ENCODE data around the gene SPAST. TPM values are rescaled to one million over a fixed set of nuclear protein-coding genes. Genes with fewer than 3 reads are reported as not detected.

SPAST gene
- total and polyA plus RNA-seq, 9 of the 15 experiments (the other 6 are each of a cell fraction or from before 2014, with no cell fraction given), result 7.4 to 37.0 (median 19.0) TPM

- TF ChIP-seq CTCF (IDR thresholded peaks at IDR 0.05 in 2 of 3, conservative IDR thresholded peaks at IDR 0.05 in 1 of 3; ENCODE audit: insufficient read depth in 2 of 3, low read depth in 1 of 3, low read length in 3 of 3) (peak in 1 of 3 experiments; percentile 47; a peak in 4 of 6 replicates), ATF3 (IDR thresholded peaks at IDR 0.05) (peak; percentile 71), ATF3 (CRISPR knock-in tag; conservative IDR thresholded peaks at IDR 0.05) (no peak), ZNF592 (IDR thresholded peaks at IDR 0.05) (peak; percentile 57; the same call in 1 of the 2 replicates)
- TF ChIP-seq, protein P1, sequence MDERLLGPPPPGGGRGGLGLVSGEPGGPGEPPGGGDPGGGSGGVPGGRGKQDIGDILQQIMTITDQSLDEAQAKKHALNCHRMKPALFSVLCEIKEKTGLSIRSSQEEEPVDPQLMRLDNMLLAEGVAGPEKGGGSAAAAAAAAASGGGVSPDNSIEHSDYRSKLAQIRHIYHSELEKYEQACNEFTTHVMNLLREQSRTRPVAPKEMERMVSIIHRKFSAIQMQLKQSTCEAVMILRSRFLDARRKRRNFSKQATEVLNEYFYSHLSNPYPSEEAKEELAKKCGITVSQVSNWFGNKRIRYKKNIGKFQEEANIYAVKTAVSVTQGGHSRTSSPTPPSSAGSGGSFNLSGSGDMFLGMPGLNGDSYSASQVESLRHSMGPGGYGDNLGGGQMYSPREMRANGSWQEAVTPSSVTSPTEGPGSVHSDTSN (CRISPR knock-in tag; IDR thresholded peaks at IDR 0.05; ENCODE audit: low read depth), result no peak
- TF ChIP-seq, protein P1 (tag; conservative IDR thresholded peaks at IDR 0.05; ENCODE audit: low read depth), result no peak
These were observed 72.1 kb downstream of the SPAST start (continued) for GRCh38 chr2:32135409-32135808.

Data from K562 (cell line).